Activated T-cell treated with anti-CD3 and anti-CD28 coated beads for 4 hours (primary cell): ENCODE results near the gene EID2.

Experiments used
- DNase-seq: peaks from one replicate; pipeline ENCODE4 v3.0.0-alpha.2; 2020

Gene EID2

DNA sequence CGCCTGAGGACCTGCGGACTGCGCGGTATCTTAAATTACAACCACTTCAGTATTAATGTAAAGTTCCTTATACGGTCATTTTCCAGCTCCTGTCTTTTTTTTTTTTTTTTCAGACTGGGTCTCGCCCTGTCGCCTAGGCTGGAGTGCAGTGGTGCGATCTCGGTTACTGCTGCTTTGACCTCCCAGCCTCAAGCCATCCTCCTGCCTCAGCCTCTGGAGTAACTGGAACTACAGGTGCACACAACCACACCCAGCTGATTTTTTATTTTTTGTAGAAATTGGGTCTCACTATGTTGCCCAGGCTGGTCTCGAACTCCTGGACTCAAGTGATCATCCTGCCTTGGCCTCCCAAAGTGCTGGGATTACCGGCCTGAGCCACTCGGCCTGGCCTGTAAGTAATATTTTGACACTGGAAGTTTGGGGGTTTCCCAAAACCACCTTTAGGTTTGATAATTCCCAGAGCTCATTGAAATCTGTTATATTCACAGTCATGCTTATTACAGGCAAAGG is 6.9 kb downstream of the EID2 start:
- no peak for DNase-seq

DNA sequence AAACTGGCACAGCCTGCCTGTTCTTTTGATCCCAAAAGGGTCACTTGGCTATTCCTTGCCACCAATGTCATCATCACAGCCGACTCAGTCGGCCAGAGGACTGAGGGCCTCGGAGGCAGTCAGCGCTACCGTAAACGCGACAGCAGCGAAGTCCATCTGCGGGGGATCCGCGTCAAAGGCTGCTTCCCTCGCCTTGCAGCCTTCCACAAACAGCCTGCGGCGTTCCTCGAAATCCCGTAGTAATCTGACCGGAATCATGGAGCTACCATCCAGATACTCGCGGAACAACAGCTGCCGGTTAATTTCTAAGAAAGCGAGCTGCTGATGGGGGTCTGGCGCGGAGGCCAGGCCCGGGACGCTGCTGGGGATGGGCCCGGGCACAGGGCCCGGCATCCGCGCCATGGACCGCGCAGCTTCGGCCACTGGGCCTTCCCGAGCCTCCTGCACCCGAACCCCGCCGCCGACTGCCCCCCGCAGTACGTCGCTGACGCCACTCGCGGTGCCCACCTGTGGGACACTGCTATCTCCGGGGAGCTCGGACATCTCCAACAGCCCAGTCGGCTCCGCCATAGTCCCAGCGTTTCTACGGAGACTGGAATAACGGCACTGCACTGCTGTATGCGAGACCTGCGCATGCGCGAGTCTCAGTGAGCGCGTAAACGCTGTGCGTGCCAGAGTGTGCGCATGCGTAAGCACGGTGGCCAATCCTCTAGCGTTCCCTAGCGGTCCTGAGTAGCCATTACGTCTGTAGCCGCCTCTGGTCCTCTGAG is 7.5 kb downstream of the EID2 start, which contains the start of gene EID2B:
EID2B (minus strand) TSS at position 620 of the 770 bp plus-strand sequence; CDS start at position 570, 50 bp downstream.
- DNase-seq = peak; percentile 90

DNA sequence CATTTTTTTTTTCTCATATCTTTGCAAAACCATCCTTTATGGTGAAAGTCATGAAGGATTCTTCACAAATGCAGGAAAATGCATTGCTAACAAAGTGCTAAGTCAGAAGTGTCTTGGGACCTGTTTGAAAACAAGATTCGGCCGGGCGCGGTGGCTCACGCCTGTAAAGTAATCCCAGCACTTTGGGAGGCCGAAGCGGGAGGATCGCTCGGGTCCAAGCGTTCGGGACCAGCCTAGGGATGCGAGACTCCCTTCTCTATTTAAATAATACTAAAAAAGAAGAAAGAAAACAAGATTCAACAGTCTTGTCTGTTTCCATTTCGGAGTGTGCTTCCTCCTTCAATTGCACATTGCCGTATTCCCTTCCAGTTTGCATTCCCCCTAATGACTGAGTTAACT is 8.1 kb downstream of the EID2 start:
- no peak for DNase-seq

DNA sequence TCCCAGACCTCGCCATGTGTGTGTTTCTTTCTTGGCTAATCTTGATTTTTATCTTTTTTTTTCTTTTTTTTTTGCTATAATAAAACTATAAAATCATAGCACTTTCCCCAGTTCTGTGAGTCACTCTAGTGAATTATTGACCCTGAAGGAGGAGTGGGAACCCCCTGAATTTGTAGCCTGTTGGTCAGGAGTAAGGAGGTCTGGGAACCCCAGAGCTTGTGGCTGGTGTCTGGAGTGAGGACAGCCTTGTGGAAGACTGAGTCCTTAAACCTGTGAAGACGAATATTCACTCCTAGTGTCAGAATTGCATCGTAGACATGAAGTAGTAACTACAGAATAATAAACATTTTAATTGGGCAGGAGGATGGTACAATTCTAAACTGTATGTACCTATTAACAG is 14.8 kb downstream of the EID2 start:
- DNase-seq = no peak

DNA sequence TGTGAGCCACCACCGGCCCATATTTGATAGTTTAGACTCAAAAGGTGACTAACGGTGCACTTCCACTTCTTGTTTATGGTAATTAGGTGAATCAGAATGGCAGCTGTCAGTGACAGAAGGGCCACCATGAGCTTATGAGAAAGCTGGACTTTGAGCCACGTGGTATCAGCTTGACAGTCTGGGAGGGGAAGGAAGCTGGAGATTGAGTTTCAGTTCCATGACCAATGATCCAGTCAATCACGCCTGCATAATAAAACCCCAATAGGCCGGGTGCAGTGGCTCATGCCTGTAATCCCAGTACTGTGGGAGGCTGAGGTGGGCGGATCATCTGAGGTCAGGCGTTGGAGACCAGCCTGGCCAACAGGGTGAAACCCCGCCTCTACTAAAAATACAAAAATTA is 15.5 kb downstream of the EID2 start:
- DNase-seq = no peak

DNA sequence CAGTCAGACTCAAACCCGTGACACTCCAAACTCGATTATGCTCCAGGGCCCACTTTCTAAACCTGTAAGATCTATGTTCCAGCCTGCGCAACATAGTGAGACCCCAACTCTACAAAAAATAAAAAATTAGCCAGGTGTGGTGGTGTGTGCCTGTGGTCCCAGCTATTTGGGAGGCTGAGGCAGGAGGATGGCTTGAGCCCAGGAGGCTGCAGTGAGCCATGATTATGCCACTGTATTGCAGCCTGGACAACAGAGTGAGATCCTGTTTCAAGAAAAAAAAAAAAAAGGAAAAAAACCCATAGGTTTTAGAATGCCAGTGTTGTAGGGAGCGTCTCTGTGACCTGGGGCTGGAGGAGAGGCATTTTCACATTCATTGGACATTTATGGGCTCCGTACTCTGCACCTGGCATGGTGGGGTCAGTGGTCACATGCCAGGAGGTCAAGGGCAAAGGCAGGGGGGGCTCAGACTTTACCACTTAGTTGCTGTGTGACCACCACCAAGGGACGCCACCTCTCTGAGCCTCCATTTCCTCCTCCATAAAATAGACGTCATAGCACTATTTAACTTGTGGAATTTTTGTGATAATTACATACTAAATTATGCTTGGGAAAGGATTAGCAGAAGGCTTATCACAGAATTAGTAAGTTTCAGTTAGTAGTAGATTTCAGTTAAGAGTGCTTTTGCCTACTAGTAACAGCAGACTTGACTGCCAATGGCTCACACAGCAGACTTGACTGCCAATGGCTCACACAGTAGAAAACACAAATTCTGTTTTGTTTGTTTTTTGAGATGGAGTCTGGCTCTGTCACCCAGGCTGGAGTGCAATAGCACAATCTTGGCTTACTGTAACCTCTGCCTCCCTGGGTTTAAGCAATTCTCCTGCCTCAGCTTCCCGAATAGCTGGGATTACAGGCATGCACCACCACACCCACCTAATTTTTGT is 19.1 kb downstream of the EID2 start:
- no peak for DNase-seq

DNA sequence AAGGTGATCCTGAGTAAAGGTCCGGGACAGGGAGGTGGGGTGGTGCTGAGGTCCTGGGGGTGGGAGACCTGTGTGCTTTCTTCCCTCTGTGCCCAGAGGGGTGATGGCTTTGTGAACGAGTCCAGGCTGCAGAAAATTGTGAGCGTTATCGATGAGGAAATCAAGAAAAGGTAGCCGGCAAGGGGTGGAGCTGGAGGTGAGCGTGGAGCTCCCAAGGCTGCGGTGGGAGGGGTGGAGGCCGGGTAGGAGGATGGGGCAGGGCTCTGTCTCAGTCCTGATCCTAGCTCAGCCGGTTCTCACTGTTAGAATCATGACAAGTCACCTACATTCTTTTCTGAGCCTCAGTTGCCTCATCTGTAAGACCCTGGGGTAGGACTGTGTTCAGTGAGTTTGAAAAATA is 21.0 kb downstream of the EID2 start:
- no peak for DNase-seq

DNA sequence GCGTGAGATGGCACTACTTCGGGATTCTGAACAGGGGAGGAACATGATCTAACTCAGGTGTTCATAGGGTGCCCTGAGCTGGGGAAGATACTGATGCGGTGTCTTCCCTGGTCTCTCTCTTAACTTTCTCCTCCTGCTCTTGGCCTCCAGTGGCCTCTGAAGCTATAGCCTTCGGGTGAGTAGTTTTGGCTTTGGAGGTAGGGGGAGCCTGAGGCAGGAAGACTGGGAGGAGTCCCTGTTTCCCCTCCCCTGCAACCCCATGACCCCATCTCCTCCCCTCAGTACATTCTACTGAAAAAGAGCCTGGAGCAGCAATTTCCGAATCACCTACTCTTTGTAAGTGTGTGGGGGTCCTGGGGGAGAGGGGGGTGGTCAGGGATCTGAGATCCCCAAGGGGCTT is 21.5 kb downstream of the EID2 start:
- DNase-seq = no peak

DNA sequence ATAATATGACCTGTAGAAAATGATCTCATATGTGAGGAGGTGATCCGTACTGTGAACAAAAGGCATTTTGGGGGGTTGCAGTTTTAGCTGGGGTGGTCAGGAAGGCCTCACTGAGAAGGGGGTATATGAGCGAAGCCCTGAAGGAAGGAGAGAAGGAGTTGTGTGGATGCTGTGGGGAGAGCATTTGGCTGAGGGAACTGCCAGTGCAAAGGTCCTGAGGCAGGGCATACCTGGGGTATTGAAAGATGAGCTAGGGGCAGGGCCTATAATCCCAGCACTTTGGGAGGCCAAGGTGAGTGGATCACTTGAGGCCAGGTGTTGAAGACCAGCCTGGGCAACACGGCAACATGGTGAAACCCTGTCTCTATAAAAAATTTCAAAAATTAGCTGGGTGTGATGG is 22.5 kb downstream of the EID2 start:
- no peak for DNase-seq

DNA sequence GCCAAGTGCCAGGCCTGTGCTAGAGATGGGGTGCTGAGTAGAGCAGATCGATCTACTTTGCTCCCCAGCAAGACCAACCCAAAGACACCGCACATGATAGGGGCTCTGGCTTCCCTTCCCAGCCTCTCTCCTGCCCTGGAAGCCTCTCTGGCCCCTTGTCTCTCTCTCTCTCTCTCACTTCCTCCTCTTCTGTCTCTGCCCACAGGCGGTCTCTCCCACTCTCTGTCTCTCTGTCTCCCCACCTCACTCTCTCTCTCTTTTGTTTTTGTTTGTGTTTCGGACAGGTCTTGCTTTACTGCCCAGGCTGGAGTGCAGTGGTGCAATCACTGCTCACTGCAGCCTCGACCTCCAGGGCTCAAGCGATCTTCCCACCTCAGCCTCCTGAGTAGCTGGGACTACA is 23.7 kb downstream of the EID2 start:
- DNase-seq = no peak

DNA sequence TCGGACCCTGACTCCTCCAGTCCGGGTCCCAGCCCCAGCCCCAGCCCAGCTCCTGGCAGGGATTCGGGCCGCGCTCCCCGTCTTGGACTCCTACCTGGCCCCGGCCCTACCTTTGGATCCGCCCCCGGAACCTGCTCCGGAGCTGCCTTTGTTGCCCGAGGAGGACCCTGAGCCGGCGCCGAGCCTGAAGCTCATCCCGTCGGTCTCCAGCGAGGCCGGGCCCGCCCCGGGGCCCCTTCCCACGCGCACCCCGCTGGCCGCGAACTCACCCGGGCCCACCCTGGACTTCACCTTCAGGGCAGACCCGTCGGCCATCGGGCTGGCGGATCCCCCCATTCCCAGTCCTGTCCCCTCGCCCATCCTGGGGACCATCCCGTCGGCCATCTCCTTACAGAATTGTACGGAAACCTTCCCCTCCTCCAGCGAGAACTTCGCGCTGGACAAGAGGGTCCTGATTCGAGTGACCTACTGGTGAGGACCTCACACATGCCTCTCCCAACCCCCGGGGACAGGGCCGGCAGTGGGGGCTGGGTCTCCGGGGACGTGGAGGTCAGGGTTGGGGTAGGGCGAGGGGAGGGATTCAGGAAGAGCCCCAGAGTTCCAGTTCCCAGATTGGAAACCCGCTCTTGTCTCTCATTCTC is 24.3 kb downstream of the EID2 start:
- DNase-seq = no peak

DNA sequence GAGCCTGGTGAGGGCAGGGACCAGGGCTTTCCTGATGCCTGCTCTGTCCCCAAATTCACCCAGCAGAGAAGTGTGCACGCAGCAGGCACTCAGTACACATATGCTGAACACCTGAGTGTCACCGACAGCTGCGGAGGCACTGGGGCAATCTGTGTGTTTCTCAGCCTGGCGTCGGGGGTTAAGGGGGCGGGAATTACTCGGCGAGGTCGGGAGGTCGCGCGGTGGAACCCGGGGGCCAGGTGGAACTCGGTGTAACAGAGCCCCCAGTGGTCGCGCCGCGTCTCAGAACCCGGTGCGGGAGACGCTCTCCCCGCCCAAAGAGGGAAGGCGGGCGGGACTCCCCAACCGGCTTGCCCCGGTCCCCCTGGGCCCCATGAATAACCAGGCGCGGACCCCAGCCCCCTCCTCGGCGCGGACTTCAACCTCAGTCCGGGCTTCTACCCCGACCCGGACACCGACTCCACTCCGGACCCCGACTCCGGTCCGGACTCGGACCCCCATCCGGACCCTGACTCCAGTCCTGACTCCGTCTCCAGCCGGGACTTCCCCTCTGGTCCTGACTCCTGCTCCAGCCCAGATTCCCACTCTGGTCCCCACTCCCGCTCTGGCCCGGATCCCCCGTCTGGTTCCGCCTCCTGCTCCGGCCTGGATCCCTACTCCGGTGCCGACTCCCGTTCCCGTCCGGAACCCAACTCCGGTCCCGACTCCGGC is 25.0 kb downstream of the EID2 start, which contains the start of gene SELENOV:
SELENOV (plus strand) TSS at position 300 of the 711 bp plus-strand sequence; CDS start at position 374, 74 bp downstream.
- DNase-seq = no peak

DNA sequence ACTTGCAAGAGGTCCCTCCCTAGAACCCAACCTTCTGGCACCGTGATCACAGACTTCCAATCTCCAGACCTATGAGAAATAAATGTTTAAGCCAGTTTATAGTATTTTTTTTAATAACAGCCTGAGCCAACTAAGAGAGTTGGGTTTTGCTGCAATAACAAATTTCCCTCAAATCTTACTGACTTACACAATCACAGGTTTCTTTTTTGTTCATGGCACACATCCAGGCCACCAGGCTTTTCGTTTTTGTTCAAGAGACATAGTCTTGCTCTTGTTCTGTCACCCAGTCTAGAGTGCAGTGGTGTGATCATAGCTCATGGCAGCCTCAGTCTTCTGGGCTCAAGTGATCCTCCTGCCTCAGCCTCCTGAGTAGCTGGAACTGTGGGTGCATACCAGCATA is 27.0 kb downstream of the EID2 start:
- DNase-seq = no peak

DNA sequence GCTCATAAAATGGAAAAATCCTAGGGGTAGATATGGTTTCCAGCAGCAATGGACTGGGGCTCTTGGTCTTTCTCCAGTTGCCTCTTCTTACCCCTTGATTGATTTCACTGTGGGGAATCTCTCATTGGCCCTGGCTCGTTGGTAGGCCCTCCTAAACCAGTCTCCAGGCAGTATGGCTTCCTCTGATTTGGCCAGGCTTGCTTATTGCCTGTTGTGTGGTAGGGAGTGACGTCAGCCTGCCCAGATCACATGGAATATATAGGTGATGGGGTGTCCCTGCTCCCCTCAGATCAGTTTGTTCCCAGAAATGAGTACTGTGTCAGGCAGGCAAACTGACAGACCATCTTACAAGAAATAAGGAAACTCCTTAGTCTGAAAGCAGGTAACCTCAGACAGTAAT is 30.7 kb downstream of the EID2 start:
- DNase-seq = no peak

DNA sequence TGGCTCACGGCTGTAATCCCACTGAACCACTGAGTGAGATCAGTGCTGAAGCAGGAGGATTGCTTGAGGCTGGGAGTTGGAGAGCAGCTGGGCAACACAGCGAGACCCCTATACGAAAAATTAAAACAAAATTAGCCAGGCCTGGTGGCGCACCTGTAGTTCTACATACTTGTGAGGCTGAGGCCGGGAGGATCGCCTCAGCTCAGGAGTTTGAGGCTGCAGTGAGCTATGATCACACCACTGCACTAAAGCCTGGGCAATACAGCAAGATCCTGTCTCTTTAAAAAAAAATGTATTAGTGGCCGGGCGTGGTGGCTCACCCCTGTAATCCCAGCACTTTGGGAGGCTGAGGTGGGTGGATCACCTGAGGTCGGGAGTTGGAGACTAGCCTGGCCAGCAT is 31.3 kb downstream of the EID2 start:
- DNase-seq = no peak

DNA sequence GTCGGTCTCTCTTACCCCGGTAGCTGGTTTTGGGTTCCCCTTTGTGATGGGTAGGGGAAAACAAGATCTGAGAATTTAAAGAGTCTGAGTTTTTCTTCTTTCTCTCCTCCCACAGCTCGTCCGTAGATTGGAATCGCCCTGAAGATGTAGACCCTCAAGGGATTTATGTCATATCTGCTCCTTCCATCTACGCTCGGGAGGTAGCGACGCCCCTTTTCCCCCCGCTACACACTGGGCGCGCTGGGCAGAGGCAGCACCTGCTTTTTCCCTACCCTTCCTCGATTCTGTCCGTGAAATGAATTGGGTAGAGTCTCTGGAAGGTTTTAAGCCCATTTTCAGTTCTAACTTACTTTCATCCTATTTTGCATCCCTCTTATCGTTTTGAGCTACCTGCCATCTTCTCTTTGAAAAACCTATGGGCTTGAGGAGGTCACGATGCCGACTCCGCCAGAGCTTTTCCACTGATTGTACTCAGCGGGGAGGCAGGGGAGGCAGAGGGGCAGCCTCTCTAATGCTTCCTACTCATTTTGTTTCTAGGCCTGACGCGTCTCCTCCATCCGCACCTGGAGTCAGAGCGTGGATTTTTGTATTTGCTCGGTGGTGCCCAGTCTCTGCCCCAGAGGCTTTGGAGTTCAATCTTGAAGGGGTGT is 32.1 kb downstream of the EID2 start:
- no peak for DNase-seq

DNA sequence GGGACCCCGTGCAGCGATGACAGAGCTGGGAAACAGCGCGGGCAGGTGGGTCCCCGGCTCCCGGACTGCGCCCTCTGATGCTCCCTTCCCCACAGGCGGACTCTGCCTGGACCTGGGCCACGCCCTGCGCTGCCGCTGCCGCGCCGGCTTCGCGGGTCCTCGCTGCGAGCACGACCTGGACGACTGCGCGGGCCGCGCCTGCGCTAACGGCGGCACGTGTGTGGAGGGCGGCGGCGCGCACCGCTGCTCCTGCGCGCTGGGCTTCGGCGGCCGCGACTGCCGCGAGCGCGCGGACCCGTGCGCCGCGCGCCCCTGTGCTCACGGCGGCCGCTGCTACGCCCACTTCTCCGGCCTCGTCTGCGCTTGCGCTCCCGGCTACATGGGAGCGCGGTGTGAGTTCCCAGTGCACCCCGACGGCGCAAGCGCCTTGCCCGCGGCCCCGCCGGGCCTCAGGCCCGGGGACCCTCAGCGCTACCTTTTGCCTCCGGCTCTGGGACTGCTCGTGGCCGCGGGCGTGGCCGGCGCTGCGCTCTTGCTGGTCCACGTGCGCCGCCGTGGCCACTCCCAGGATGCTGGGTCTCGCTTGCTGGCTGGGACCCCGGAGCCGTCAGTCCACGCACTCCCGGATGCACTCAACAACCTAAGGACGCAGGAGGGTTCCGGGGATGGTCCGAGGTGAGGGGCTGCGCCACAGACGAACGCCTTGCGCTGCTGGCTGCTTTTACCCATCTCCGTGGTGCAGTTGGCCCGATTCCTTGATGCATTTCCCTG is 32.8 kb downstream of the EID2 start:
- no peak for DNase-seq

DNA sequence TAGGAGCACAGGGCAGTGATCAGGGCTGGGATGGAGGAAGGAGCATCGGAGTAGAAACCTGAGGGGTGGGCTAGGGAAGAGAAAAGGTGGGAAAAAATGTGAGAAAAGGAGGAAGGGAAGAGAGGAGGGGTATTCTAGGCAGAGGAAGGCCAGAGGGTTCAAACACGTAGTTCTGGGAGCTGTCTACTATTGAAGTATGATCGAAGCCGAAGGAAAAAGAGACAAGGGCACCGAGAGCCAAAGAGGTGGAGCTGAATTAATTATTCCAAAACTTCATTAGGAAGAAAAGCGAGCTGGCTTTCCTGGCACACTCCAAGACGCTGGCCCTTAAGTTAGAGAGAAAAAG is 33.4 kb downstream of the EID2 start:
- no peak for DNase-seq

DNA sequence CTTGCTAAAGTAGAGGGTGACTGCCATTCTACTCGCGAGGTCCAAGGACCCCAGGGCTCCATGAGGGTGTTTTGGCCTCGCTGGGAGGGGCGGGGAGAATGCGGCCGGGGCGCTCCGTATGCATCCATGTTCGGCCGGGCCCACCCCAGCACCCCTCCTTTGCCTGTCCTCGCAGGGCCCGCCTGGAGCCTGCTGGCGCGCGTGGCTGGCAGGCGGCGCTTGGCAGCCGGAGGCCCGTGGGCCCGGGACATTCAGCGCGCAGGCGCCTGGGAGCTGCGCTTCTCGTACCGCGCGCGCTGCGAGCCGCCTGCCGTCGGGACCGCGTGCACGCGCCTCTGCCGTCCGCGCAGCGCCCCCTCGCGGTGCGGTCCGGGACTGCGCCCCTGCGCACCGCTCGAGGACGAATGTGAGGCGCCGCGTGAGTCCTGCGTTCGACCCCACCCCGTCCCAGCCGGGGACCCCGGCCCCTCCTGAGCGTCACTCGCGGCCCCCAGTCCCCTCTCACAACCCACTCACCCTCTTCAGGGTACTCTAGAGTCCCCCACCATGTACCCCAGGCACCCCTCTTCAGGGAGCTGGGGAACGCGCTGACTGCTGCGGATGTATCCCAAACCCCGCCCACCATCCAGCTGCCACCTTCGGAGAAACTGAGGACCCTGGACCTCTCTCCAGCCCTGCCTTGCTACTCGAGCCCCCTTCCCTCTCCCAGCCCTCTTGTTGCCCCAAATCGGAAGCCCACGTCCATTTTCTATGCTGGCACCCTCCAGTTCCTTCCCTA is 37.1 kb downstream of the EID2 start:
- peak; percentile 64 for DNase-seq

DNA sequence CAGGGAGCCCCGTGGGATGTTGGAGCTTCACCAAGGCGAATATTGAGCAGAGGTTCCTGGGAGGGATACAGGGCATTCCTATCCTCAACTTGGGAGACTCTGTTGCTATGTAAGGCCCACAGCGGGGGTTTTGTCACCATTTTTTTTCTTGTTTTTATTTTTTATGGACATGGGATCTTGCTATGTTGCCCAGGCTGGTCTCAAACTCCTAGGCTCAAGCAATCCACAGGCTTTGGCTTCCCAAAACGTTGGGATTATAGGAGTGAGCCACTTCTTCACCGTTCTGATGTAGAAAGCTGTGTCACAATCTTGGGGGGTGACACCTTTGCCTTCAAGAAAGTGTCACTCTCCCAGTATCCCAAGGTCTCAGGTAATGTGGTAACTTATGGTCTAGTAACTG is 38.6 kb downstream of the EID2 start:
- no peak for DNase-seq
